Measurements from ENCODE around the gene NCOA1. TPM values are rescaled to one million over a fixed set of nuclear protein-coding genes. Genes with fewer than 3 reads are reported as not detected.

Gene NCOA1
- total RNA-seq, 4 donors from 2014 or later: 33.9 to 91.2 (median 60.1) TPM

- no peak for ATAC-seq
- H3K9me3 ChIP-seq: no peaks in the 10 kb centered on the region
- DNase-seq: no peak
- in situ Hi-C loops (cut with MboI; ENCODE audit: low sequenced_read_pairs in 4 of 4) (no loop called here), intact Hi-C loops (cut with DNase I; ENCODE audit: low total_unique reads) (loop anchor here (5.0 kb wide), 1 partner anchor 243 kb away; no protein-coding TSS in a partner anchor)
- H3K36me3 ChIP-seq: no peaks in the 10 kb centered on the region
- H3K4me3 ChIP-seq: peak overlapping the region in 2 of 4 donors; percentile 71 to 83
- TF ChIP-seq, protein P1, sequence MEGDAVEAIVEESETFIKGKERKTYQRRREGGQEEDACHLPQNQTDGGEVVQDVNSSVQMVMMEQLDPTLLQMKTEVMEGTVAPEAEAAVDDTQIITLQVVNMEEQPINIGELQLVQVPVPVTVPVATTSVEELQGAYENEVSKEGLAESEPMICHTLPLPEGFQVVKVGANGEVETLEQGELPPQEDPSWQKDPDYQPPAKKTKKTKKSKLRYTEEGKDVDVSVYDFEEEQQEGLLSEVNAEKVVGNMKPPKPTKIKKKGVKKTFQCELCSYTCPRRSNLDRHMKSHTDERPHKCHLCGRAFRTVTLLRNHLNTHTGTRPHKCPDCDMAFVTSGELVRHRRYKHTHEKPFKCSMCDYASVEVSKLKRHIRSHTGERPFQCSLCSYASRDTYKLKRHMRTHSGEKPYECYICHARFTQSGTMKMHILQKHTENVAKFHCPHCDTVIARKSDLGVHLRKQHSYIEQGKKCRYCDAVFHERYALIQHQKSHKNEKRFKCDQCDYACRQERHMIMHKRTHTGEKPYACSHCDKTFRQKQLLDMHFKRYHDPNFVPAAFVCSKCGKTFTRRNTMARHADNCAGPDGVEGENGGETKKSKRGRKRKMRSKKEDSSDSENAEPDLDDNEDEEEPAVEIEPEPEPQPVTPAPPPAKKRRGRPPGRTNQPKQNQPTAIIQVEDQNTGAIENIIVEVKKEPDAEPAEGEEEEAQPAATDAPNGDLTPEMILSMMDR (IDR thresholded peaks at IDR 0.05 in 4 of 5, conservative IDR thresholded peaks at IDR 0.05 in 1 of 5): no peak
- no peak for TF ChIP-seq POLR2A (IDR thresholded peaks at IDR 0.05)
- H3K27me3 ChIP-seq: no peaks in the 10 kb centered on the region
- peak overlapping the region; percentile 87 to 97 (median 95) for H3K27ac ChIP-seq
- peaks cover 66 to 69% of the 10 kb centered on the region in 2 donors for H3K4me1 ChIP-seq
These were observed 3.4 kb downstream of the NCOA1 start for GRCh38 chr2:24494410-24494809.

DNA sequence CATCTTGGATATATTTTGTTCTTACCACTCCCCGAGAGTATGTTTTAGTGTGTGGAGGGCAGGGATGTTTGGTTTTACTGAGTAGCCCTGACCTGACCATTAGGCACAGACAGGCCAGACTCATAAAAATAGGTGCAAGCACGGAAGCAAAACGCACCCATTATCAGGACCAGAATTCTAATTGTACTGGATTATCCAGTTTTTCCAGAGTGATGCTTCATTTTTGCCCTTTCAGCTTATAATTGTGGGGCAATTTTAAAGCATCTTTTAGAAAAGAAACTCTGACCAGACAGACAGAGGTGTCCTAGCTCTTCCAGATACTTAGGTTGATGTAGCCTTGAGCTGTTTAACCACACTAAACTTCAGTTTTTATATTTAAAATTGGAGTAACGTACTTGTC lies 4.4 kb downstream of the NCOA1 start:
- no peak overlapping the region for H3K4me3 ChIP-seq
- no peaks in the 10 kb centered on the region for H3K27me3 ChIP-seq
- intact Hi-C loops (cut with DNase I; ENCODE audit: low total_unique reads): no loop called here
- H3K4me1 ChIP-seq: peaks cover 65 to 69% of the 10 kb centered on the region in 2 donors
- H3K36me3 ChIP-seq: no peaks in the 10 kb centered on the region
- DNase-seq: no peak
- in situ Hi-C loops (cut with MboI; ENCODE audit: low sequenced_read_pairs in 4 of 4): no loop called here
- no peak for TF ChIP-seq POLR2A (IDR thresholded peaks at IDR 0.05)
- TF ChIP-seq, protein P1 (IDR thresholded peaks at IDR 0.05 in 4 of 5, conservative IDR thresholded peaks at IDR 0.05 in 1 of 5): no peak
- H3K27ac ChIP-seq: peak overlapping the region in 3 of 4 donors; percentile 93 to 97 (median 97)
- H3K9me3 ChIP-seq: no peaks in the 10 kb centered on the region
- no peak for ATAC-seq

GRCh38 chr2:24496959-24497358 lies 5.9 kb downstream of the NCOA1 start:
- no peak for ATAC-seq
- Histone ChIP-seq H3K4me1 (peaks cover 74 to 79% of the 10 kb centered on the region in 2 donors), H3K27me3 (no peaks in the 10 kb centered on the region), H3K27ac (peak overlapping the region in 1 of 4 donors; percentile 2), H3K9me3 (no peaks in the 10 kb centered on the region), H3K36me3 (no peaks in the 10 kb centered on the region), H3K4me3 (no peak overlapping the region)
- DNase-seq: no peak
- intact Hi-C loops (cut with DNase I; ENCODE audit: low total_unique reads): no loop called here
- in situ Hi-C loops (cut with MboI; ENCODE audit: low sequenced_read_pairs in 4 of 4): no loop called here
- TF ChIP-seq, protein P1 (IDR thresholded peaks at IDR 0.05 in 4 of 5, conservative IDR thresholded peaks at IDR 0.05 in 1 of 5): no peak
- TF ChIP-seq POLR2A (IDR thresholded peaks at IDR 0.05): no peak

DNA sequence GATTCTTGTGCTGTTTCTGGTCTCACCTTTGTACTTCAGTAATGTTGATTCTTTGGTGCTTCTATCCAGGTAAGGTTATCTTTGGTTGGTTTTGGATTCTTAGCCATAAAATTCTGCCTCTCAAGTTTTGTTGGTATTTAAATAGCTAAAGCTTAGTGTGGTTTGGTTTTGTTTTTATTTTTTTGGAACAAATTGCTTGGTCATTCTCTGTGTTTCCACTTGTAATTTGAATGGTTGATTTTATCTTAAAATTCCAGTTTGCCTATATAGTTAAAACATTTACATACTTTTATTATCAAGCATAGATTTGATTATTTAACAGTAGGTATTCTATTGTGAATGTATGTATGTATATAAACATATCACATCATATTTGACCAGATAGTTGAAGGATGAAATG lies 6.6 kb downstream of the NCOA1 start:
- in situ Hi-C loops (cut with MboI; ENCODE audit: low sequenced_read_pairs in 4 of 4): no loop called here
- intact Hi-C loops (cut with DNase I; ENCODE audit: low total_unique reads): no loop called here

More for the DNA sequence above, 6.6 kb downstream of the NCOA1 start:
- Histone ChIP-seq H3K9me3 (no peaks in the 10 kb centered on the region), H3K4me1 (peaks cover 82 to 87% of the 10 kb centered on the region in 2 donors), H3K27ac (peak overlapping the region in 3 of 4 donors; percentile 2 to 35 (median 31)), H3K36me3 (no peaks in the 10 kb centered on the region), H3K4me3 (peak overlapping the region in 1 of 4 donors; percentile 25), H3K27me3 (no peaks in the 10 kb centered on the region)
- no peak for ATAC-seq
- TF ChIP-seq POLR2A (IDR thresholded peaks at IDR 0.05): no peak
- TF ChIP-seq, protein P1 (IDR thresholded peaks at IDR 0.05 in 4 of 5, conservative IDR thresholded peaks at IDR 0.05 in 1 of 5): no peak
- DNase-seq: no peak
